Measurements from ENCODE around the gene AGBL2. TPM values are rescaled to one million over a fixed set of nuclear protein-coding genes. Genes with fewer than 3 reads are reported as not detected.

Gene AGBL2
- total and polyA plus RNA-seq, 2 of the 8 experiments (the other 6 are each of a cell fraction or from before 2014, with no cell fraction given): 2.1 to 6.5 TPM

DNA sequence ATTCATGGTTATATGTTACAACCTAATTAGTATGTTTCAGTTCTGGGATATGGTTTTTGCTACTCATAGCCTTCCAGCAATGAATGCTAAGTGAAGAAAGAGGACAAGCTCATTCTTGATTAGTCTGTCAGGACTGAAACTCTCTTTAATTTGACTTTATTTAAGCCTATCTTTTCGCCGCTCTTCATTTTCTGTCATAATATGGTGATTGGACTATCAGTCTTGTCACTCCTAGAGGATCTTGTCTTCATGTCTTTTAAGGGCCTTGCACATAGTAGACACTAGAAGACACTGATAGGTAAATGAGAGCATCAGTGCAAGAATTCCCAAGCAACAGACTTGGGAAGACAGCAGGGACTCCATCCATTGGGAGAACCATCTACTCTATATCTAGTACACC lies 53.9 kb downstream of the AGBL2 start:
- no peak overlapping the region for H3K27ac ChIP-seq (ENCODE audit: low read depth, low read length)
- H2BK5ac ChIP-seq (ENCODE audit: low read depth, low read length): no peak overlapping the region
- no peaks in the 10 kb centered on the region for H3K9me3 ChIP-seq (ENCODE audit: insufficient read depth in 2 of 2, low read depth in 1 of 2, low read length in 1 of 2)
- H2AFZ ChIP-seq (ENCODE audit: low read length): no peak overlapping the region
- no peak overlapping the region for H3K23ac ChIP-seq (ENCODE audit: insufficient read length)
- FAIRE-seq (no peak), DNase-seq (ENCODE audit: low read depth in 1 of 2, low spot score in 2 of 2) (no peak)
- no peak overlapping the region for H4K8ac ChIP-seq (ENCODE audit: extremely low read depth, insufficient read depth, low read length)
- no peak overlapping the region for H3K4me3 ChIP-seq (ENCODE audit: extremely low read depth in 1 of 4, insufficient read depth in 2 of 4, low read depth in 3 of 4, low read length in 4 of 4)
- CTCF ChIA-PET (ENCODE audit: partially characterized antibody): interaction anchor here (1.0 kb wide), 1 partner anchor 54 kb away, joined by 5 read pairs; no protein-coding TSS in a partner anchor
- no peak overlapping the region for H4K5ac ChIP-seq (ENCODE audit: insufficient read length, low read depth, low read length)
- no peaks in the 10 kb centered on the region for H3K79me2 ChIP-seq (ENCODE audit: control insufficient read depth in 1 of 2, insufficient read depth in 2 of 2, low read length in 2 of 2)
- H4K91ac ChIP-seq (replicated peaks; ENCODE audit: insufficient read length, low read length): no peak overlapping the region
- no peak overlapping the region for H2BK120ac ChIP-seq (replicated peaks; ENCODE audit: low read depth, low read length)
- H3K36me3 ChIP-seq (ENCODE audit: control insufficient read depth in 2 of 4, insufficient read depth in 4 of 4, low read length in 3 of 4): no peaks in the 10 kb centered on the region
- no peaks in the 10 kb centered on the region for H4K20me1 ChIP-seq (replicated peaks in 1 of 2; ENCODE audit: control insufficient read depth in 1 of 2, insufficient read depth in 2 of 2, low read length in 2 of 2)
- no peak overlapping the region for H3K56ac ChIP-seq (replicated peaks; ENCODE audit: insufficient read length, low read depth, low read length)
- no peaks in the 10 kb centered on the region for H3K27me3 ChIP-seq (replicated peaks in 1 of 4; ENCODE audit: control insufficient read depth in 3 of 4, extremely low read depth in 1 of 4, insufficient read depth in 3 of 4, low read length in 3 of 4)
- no peak overlapping the region for H3K14ac ChIP-seq (ENCODE audit: insufficient read length)
- no peaks in the 10 kb centered on the region for H3K23me2 ChIP-seq (ENCODE audit: low read depth, low read length)
- H3K79me1 ChIP-seq (ENCODE audit: low read depth, low read length): no peaks in the 10 kb centered on the region
- H3K18ac ChIP-seq (ENCODE audit: extremely low read depth, low read length): no peak overlapping the region
- no peak overlapping the region for H3K4me2 ChIP-seq (ENCODE audit: insufficient read depth in 1 of 2, low read depth in 2 of 2, low read length in 2 of 2)
- POLR2A ChIA-PET (ENCODE audit: partially characterized antibody): no interaction called here
- WGBS, 2 experiments (ENCODE audit: extremely low coverage in 1 of 2, insufficient coverage in 1 of 2, insufficient read length in 1 of 2, insufficient replicate concordance in 2 of 2, low coverage in 1 of 2, low lambda C conversion rate in 2 of 2, missing lambda C conversion rate in 1 of 2): 96% methylated on average over 2 of the region's 2 CpGs; no CpG with 5 or more reads in 1 of the 2 experiments
- no peak overlapping the region for H2BK20ac ChIP-seq (ENCODE audit: low read length)
- no peak overlapping the region for H2AK5ac ChIP-seq (ENCODE audit: low read depth, low read length)
- H2BK15ac ChIP-seq (ENCODE audit: low read length): no peak overlapping the region
- no peak overlapping the region for H3K4ac ChIP-seq (replicated peaks; ENCODE audit: insufficient read length, low read depth, low read length)
- no peak overlapping the region for H2BK12ac ChIP-seq (ENCODE audit: low read depth, low read length)
- H3K9ac ChIP-seq (replicated peaks in 1 of 4; ENCODE audit: extremely low read depth in 1 of 4, low read depth in 3 of 4, low read length in 3 of 4): no peak overlapping the region; a peak in 1 of 7 replicates
- H3K4me1 ChIP-seq (replicated peaks in 1 of 4; ENCODE audit: control insufficient read depth in 3 of 4, insufficient read depth in 4 of 4, low read length in 3 of 4): no peaks in the 10 kb centered on the region
- TF ChIP-seq CBX5 (IDR thresholded peaks at IDR 0.05; ENCODE audit: low read depth, low read length) (no peak), ASH2L (IDR thresholded peaks at IDR 0.05; ENCODE audit: low read length) (no peak), SP4 (IDR thresholded peaks at IDR 0.05; ENCODE audit: low read length) (no peak), EZH2 (IDR thresholded peaks at IDR 0.05; ENCODE audit: low read depth, low read length, severe bottlenecking) (no peak), CTBP2 (IDR thresholded peaks at IDR 0.05; ENCODE audit: borderline replicate concordance, insufficient read depth, insufficient read length, low read length) (no peak), PHF8 (conservative IDR thresholded peaks at IDR 0.05; ENCODE audit: low read depth, low read length) (no peak), RAD21 (IDR thresholded peaks at IDR 0.05 in 1 of 2, conservative IDR thresholded peaks at IDR 0.05 in 1 of 2; ENCODE audit: low read depth in 2 of 2, low read length in 2 of 2) (no peak), RNF2 (IDR thresholded peaks at IDR 0.05; ENCODE audit: borderline replicate concordance, low read depth, low read length, missing control alignments, poor library complexity, severe bottlenecking) (no peak), JUND (IDR thresholded peaks at IDR 0.05; ENCODE audit: low read length) (no peak), NRF1 (IDR thresholded peaks at IDR 0.05; ENCODE audit: low read depth, low read length) (no peak), SUZ12 (IDR thresholded peaks at IDR 0.05; ENCODE audit: low read length) (no peak)
- TF ChIP-seq, protein P1, sequence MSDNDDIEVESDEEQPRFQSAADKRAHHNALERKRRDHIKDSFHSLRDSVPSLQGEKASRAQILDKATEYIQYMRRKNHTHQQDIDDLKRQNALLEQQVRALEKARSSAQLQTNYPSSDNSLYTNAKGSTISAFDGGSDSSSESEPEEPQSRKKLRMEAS (IDR thresholded peaks at IDR 0.05): no peak

Data from H1 (cell line).